AML-193 (cell line): ENCODE results near the gene EIF1.
"Not testable (repeated sequence)": the region's sequence is repeated elsewhere in the genome, so short reads cannot be mapped to it uniquely, and the experiment has no call there.

Source experiments
- DNase-seq, 2 experiments: peaks; one replicate each; lab custom pipeline; 2025; lab: John Stamatoyannopoulos, UW

Gene EIF1

GRCh38 chr17:41655611-41656111 lies 33.0 kb upstream of the EIF1 start:
- no peak for DNase-seq

- no peak for DNase-seq
Observed at GRCh38 chr17:41656249-41657023, 32.2 kb upstream of the EIF1 start.

GRCh38 chr17:41657176-41657754 lies 31.4 kb upstream of the EIF1 start:
- DNase-seq = no peak

GRCh38 chr17:41657936-41658335 lies 30.7 kb upstream of the EIF1 start:
- DNase-seq = no peak

GRCh38 chr17:41658846-41659245 lies 29.8 kb upstream of the EIF1 start:
- DNase-seq = no peak

GRCh38 chr17:41659427-41660212 lies 29.1 kb upstream of the EIF1 start:
- no peak for DNase-seq

- no peak for DNase-seq
Observed at GRCh38 chr17:41660221-41660711, 28.4 kb upstream of the EIF1 start.

GRCh38 chr17:41663451-41664171 lies 25.1 kb upstream of the EIF1 start:
- no peak for DNase-seq

GRCh38 chr17:41664172-41664457 lies 24.6 kb upstream of the EIF1 start:
- DNase-seq = no peak

GRCh38 chr17:41664587-41665565 lies 23.8 kb upstream of the EIF1 start:
- no peak for DNase-seq

- peak; percentile 86 to 91 for DNase-seq
Observed at GRCh38 chr17:41665566-41666236, 23.0 kb upstream of the EIF1 start.

- DNase-seq = peak in 1 of 2 experiments; percentile 45
Observed at GRCh38 chr17:41666237-41666641, 22.4 kb upstream of the EIF1 start.

GRCh38 chr17:41666708-41667279 lies 21.9 kb upstream of the EIF1 start:
- DNase-seq = peak; percentile 79 to 80

GRCh38 chr17:41667280-41668041 lies 21.2 kb upstream of the EIF1 start:
- DNase-seq = peak; percentile 56 to 67

GRCh38 chr17:41672153-41672552 lies 16.5 kb upstream of the EIF1 start:
- no peak for DNase-seq

- not testable (repeated sequence) for DNase-seq
Observed at GRCh38 chr17:41675157-41676057, 13.3 kb upstream of the EIF1 start.

GRCh38 chr17:41676058-41676419 lies 12.6 kb upstream of the EIF1 start:
- DNase-seq = no peak

GRCh38 chr17:41678411-41678906 lies 10.2 kb upstream of the EIF1 start:
- DNase-seq = no peak
